HEK293 (cell line): ENCODE results near the gene FAM81A.

Source experiments
- PRDM1 ChIP-seq: fragments of 450-650 bp; formaldehyde crosslinking; IDR thresholded peaks from 2 replicates; pipeline ENCODE4; 2016; ENCODE audit warnings: missing biosample characterization, missing genetic modification characterization
- ZNF121 ChIP-seq: fragments of 450-650 bp; formaldehyde crosslinking; IDR thresholded peaks from 2 replicates; pipeline ENCODE4 v1.5.1; 2016; ENCODE audit warnings: missing biosample characterization, missing genetic modification characterization
- ZNF692 ChIP-seq: fragments of 450-650 bp; formaldehyde crosslinking; IDR thresholded peaks from 2 replicates; pipeline ENCODE4 v1.5.1; 2016; ENCODE audit warnings: missing biosample characterization, missing genetic modification characterization
- TF ChIP-seq, protein P1 (sequence below): fragments of 450-650 bp; formaldehyde crosslinking; IDR thresholded peaks from 2 replicates; pipeline ENCODE4 v1.5.1; 2016; ENCODE audit warnings: missing biosample characterization, missing genetic modification characterization, borderline replicate concordance

GRCh38 chr15:59553879-59554735 lies 116.1 kb downstream of the FAM81A start:
- TF ChIP-seq ZNF692 (tag by site-specific recombination) (no peak), PRDM1 (tag by site-specific recombination) (no peak), ZNF121 (no peak)
- TF ChIP-seq, protein P1, sequence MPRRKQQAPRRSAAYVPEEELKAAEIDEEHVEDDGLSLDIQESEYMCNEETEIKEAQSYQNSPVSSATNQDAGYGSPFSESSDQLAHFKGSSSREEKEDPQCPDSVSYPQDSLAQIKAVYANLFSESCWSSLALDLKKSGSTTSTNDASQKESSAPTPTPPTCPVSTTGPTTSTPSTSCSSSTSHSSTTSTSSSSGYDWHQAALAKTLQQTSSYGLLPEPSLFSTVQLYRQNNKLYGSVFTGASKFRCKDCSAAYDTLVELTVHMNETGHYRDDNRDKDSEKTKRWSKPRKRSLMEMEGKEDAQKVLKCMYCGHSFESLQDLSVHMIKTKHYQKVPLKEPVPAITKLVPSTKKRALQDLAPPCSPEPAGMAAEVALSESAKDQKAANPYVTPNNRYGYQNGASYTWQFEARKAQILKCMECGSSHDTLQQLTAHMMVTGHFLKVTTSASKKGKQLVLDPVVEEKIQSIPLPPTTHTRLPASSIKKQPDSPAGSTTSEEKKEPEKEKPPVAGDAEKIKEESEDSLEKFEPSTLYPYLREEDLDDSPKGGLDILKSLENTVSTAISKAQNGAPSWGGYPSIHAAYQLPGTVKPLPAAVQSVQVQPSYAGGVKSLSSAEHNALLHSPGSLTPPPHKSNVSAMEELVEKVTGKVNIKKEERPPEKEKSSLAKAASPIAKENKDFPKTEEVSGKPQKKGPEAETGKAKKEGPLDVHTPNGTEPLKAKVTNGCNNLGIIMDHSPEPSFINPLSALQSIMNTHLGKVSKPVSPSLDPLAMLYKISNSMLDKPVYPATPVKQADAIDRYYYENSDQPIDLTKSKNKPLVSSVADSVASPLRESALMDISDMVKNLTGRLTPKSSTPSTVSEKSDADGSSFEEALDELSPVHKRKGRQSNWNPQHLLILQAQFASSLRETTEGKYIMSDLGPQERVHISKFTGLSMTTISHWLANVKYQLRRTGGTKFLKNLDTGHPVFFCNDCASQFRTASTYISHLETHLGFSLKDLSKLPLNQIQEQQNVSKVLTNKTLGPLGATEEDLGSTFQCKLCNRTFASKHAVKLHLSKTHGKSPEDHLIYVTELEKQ (tag by site-specific recombination): no peak
